Erythroblast (primary cell): Measurements from ENCODE around the gene APOBEC4.
"Not testable (repeated sequence)": the region's sequence is repeated elsewhere in the genome, so short reads cannot be mapped to it uniquely, and the experiment has no call there.

ENCODE experiments used
- GATA1 ChIP-seq: IDR thresholded peaks from 2 replicates; pipeline ENCODE4 v1.6.1; 2011; ENCODE audit warnings: low read depth, mild to moderate bottlenecking, control low read depth, low read length, moderate library complexity
- POLR2A ChIP-seq: IDR thresholded peaks from 2 replicates; pipeline ENCODE4 v1.6.1; 2011; ENCODE audit warnings: mild to moderate bottlenecking, low read length

- not testable (repeated sequence) for TF ChIP-seq POLR2A, GATA1
Observed at GRCh38 chr1:183612975-183613374, 40.1 kb downstream of the APOBEC4 start.
